Mucosa of stomach (tissue), 1 donor: Measurements from ENCODE around the gene HPCA.
"Not testable (repeated sequence)": the region's sequence is repeated elsewhere in the genome, so short reads cannot be mapped to it uniquely, and the experiment has no call there.

ENCODE experiments used
- H3K27me3 ChIP-seq: one replicate; pipeline ENCODE4 v1.7.0; 2013; ENCODE audit warnings: mild to moderate bottlenecking, low read length; ENCODE audit not compliant: control insufficient read depth, insufficient read depth
- H3K36me3 ChIP-seq: one replicate; pipeline ENCODE4 v1.7.0; 2013; ENCODE audit warnings: low read length; ENCODE audit not compliant: control insufficient read depth, insufficient read depth
- H3K4me1 ChIP-seq: one replicate; pipeline ENCODE4 v1.7.0; 2013; ENCODE audit warnings: mild to moderate bottlenecking, low read length; ENCODE audit not compliant: control insufficient read depth, insufficient read depth
- H3K4me3 ChIP-seq: one replicate; pipeline ENCODE4 v1.7.0; 2013; ENCODE audit warnings: low read length
- H3K9ac ChIP-seq: one replicate; pipeline ENCODE4 v1.7.0; 2013; ENCODE audit warnings: mild to moderate bottlenecking, low read length, moderate library complexity
- H3K9me3 ChIP-seq: one replicate; pipeline ENCODE4 v1.7.0; 2013; ENCODE audit warnings: mild to moderate bottlenecking, low read length, moderate library complexity; ENCODE audit not compliant: control insufficient read depth
- donor health status: Pancreatic carcinoma.

Gene HPCA

DNA sequence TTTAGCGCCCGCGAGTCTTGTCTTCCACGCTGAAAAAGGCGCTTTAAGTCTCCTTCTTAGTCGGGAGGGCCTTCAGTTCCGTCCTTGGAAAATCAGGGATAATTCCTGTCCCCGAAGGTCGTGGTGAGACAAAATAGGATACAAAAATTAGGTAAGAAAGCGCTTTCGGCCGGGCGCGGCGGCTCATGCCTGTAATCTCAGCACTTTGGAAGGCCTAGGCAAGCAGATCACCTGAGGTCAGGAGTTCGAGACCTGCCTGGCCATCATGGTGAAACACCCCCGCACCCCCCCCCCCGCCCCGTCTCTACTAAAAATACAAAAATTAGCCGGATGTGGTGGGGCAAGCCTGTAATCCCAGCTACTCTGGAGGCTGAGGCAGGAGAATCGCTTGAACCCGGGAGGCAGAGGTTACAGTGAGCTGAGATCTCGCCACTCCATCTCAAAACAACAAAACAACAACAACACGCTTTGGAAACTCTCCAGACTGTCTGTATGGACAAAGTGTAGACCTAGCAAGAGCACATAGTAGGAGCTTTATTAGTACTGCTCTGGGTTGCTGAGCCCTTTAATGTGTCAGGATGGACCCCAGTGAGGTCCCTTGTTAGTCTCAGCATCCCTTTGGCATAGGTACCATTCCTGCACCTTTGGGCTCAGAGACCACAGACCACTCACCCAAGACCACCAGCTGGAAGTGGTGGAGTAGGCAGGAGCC, 15.7 kb downstream of the HPCA start:
- peaks cover 50% of the 10 kb centered on the region for H3K4me1 ChIP-seq
- H3K27me3 ChIP-seq, result no peaks in the 10 kb centered on the region
- H3K9me3 ChIP-seq, result no peaks in the 10 kb centered on the region
- no peaks in the 10 kb centered on the region for H3K36me3 ChIP-seq
- no peak overlapping the region for H3K4me3 ChIP-seq
- H3K9ac ChIP-seq, result peak overlapping the region; percentile 91

DNA sequence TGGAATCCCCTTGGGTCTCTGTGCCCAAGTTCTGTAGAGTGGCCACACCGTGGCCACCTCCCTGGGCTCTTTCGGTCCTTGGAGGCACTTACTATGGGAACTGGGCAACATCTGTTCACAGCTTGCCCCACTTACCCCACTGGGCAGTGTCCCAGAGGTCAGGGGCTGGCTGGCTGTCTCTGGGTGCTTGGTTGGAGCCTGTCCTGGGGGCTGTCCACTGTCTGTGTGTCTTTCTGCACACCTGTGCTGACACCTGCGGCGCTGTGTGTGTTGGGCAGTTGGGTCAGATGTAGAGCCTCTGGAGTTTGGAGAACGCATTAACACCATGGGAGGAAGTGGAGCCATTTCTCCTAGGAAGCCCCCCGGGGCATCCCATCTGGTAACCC, 16.2 kb downstream of the HPCA start:
- peaks cover 53% of the 10 kb centered on the region for H3K4me1 ChIP-seq
- H3K27me3 ChIP-seq, result no peaks in the 10 kb centered on the region
- H3K36me3 ChIP-seq, result no peaks in the 10 kb centered on the region
- H3K9ac ChIP-seq, result no peak overlapping the region
- H3K9me3 ChIP-seq, result no peaks in the 10 kb centered on the region
- H3K4me3 ChIP-seq, result no peak overlapping the region

DNA sequence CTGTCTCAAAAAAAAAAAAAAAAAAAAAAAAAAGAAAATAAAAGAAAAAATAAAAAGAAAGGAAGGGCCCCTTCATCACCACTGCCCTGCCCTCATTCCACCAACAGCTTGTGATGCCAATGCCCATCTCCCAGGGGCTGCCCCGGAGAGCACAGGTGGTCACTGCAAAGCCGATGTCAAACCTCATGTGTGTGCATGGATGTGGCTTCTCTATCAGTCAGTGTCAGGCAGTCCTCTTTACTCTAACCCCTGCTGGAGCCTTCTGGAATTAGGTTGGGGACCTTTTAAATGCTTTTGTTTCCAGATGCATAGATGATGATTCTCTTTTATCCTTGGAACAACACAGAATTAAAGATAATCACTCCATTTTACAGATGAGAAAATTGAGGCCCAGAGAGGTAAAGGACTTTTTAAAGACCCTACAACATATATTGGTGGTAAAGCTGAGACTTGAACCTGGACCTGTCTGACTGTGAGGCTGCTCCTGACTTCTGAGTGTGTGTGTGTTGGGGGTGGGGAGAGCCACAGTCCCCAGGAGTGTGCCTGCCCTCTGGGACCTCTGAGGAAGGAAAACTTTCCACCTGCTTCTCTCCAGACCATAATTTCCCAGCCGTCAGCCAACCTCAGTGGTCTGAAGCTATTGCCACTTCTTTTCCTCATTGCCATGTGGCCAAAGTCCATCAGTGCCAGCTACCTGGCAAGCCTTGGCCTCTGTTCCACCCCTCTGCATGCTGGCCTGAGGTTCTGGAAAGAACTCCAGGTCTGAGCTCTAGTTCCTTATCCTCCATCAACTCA, 17.9 kb downstream of the HPCA start:
- H3K4me3 ChIP-seq, result no peak overlapping the region
- H3K27me3 ChIP-seq, result no peaks in the 10 kb centered on the region
- no peaks in the 10 kb centered on the region for H3K36me3 ChIP-seq
- H3K9ac ChIP-seq, result no peak overlapping the region
- peaks cover 53% of the 10 kb centered on the region for H3K4me1 ChIP-seq
- no peaks in the 10 kb centered on the region for H3K9me3 ChIP-seq

DNA sequence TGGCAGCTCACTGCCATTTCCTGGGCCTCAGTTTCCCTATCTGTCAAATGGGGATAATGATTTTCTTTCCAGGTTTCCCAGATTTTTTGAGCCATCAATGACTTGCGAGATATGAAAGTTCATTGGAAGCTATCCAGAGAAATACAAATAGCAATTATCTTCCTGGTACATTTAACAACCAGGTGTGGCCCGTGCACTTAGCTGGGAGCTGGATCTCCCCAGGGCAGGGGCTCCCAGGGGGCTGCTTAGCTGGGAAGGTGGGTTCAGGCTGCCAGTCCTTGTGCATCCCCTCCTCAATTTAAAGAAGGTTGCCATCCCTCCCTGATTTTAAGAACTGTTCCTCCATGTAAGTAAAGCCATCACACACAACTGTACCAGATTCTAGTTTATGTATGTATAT, 18.5 kb downstream of the HPCA start:
- no peaks in the 10 kb centered on the region for H3K36me3 ChIP-seq

DNA sequence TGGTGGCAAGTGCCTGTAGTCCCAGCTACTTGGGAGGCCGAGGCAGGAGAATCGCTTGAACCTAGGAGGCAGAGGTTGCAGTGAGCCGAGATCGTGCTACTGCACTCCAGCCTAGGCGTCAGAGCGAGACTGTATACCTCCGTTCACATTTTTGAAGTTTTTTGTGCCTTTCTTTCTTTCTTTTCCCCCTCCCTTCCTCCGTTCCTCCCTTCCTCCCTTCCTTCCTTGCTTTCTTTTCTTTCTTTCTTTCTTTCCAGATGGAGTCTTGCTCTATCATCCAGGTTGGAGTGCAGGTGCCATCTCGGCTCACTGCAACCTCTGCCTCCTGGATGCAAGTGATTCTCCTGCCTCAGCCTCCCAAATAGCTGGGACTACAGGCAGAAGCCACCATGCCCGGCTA, 19.3 kb downstream of the HPCA start:
- not testable (repeated sequence) for H3K36me3 ChIP-seq, H3K9me3 ChIP-seq, H3K27me3 ChIP-seq, H3K9ac ChIP-seq, H3K4me3 ChIP-seq
- H3K4me1 ChIP-seq, result peaks cover 46% of the 10 kb centered on the region

More for the DNA sequence above, 18.5 kb downstream of the HPCA start:
- H3K9ac ChIP-seq, result no peak overlapping the region
- no peak overlapping the region for H3K4me3 ChIP-seq
- H3K27me3 ChIP-seq, result no peaks in the 10 kb centered on the region
- H3K4me1 ChIP-seq, result peaks cover 51% of the 10 kb centered on the region
- no peaks in the 10 kb centered on the region for H3K9me3 ChIP-seq

DNA sequence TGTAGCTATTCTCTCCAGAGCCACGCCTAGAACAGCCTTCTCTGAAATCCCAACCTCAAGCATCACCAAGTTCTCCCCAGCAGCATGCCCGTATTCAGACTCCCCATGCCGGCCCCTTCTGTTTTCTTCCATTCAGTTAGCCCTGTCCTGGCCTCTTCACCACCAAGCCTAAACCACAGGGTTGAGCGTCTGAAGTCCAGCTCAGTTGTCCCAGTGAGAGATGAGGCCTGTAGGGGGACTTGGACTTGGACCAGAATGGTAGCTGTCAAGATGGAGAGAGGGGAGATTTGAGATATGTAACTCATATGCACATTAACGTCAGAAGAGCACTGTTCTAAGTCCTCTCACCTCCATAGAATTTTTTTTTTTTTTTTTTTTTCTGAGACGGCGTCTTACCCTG, 20.4 kb downstream of the HPCA start:
- no peaks in the 10 kb centered on the region for H3K36me3 ChIP-seq
- no peak overlapping the region for H3K9ac ChIP-seq
- H3K9me3 ChIP-seq, result no peaks in the 10 kb centered on the region
- no peak overlapping the region for H3K4me3 ChIP-seq
- no peaks in the 10 kb centered on the region for H3K27me3 ChIP-seq
- H3K4me1 ChIP-seq, result peaks cover 40% of the 10 kb centered on the region

DNA sequence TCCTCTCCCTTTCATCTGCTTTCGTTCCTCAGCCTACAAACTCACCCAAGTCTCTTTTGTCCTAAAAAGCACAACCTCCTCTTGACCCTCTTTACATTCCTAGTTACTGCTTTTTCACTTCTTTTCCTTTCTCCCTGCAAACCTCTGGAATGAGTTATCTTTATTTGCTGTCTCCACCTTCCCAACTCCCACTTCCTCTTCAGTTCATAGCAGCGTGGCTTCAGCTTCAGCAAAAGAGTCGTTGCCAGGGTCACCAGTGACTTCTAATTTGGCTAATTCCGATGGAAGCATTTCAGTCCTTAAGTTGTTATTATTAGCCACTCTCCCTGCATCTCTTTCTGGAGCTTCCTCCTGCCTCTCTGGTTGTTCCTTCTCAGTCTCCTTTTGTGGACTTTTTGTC, 21.1 kb downstream of the HPCA start:
- H3K4me3 ChIP-seq, result no peak overlapping the region
- H3K9ac ChIP-seq, result no peak overlapping the region
- H3K36me3 ChIP-seq, result no peaks in the 10 kb centered on the region
- no peaks in the 10 kb centered on the region for H3K9me3 ChIP-seq
- peaks cover 37% of the 10 kb centered on the region for H3K4me1 ChIP-seq
- no peaks in the 10 kb centered on the region for H3K27me3 ChIP-seq

DNA sequence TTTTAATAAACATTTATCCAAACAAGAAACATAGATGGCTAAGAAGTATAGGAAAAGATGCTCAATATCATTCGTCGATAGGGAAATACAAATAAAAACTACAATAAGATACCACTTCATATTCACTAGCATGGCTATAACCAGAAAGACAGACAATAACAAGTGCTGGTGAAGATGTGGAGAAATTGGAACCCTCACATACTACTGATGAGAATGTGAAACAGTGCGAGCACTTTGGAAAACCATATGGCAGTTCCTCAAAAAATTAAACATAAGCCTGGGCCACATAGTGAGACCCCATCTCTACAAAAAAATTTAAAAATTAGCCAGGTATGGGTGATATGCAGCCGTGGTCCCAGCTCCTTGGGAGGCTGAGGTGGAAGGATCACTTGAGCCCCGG, 24.0 kb downstream of the HPCA start:
- Histone ChIP-seq H3K27me3 (no peaks in the 10 kb centered on the region), H3K36me3 (no peaks in the 10 kb centered on the region), H3K4me3 (no peak overlapping the region), H3K9me3 (no peaks in the 10 kb centered on the region), H3K4me1 (peaks cover 24% of the 10 kb centered on the region), H3K9ac (no peak overlapping the region)

DNA sequence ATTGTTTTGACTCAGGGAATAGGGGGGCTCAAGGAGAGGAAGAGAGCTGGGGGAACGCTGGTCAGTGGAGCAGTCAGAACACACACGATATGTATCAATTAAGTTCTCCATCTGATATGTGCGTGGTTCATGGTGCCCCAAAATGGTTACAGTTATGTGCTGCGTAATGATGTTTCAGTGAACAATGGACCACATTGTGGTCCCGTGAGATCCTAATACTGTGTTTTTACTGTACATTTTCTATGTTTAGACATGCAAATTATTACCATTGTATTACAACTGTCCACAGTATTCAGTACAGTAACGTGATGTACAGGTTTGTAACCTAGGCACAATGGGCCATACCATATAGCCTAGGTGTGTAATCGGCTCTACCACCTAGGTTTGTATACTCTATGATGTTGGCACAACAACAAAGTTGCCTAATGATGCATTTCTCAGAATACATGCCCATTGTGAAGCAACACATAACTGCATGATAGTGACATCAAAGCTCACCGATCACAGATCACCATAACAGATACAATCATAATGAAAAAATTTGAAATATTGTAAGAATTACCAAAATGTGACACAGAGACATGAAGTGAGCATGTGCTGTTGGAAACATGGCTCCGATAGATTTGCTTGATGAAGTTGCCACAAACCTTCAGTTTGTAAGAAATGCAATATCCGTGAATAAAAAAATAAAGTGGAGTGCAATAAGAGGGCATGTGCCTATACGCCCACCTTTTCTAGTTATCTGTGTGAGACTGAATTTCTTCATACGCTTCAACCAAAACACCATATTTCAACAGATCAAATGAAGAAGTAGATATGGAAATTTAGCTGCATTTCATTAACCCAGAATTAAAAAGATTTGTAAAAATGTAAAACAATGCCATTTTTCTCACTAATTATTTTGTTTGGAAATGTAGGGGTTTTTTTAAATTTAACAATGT, 29.7 kb downstream of the HPCA start:
- H3K4me1 ChIP-seq, result peaks cover 8% of the 10 kb centered on the region
- H3K36me3 ChIP-seq, result no peaks in the 10 kb centered on the region
- H3K9ac ChIP-seq, result no peak overlapping the region
- H3K4me3 ChIP-seq, result no peak overlapping the region
- peaks cover 3% of the 10 kb centered on the region for H3K27me3 ChIP-seq
- no peaks in the 10 kb centered on the region for H3K9me3 ChIP-seq

DNA sequence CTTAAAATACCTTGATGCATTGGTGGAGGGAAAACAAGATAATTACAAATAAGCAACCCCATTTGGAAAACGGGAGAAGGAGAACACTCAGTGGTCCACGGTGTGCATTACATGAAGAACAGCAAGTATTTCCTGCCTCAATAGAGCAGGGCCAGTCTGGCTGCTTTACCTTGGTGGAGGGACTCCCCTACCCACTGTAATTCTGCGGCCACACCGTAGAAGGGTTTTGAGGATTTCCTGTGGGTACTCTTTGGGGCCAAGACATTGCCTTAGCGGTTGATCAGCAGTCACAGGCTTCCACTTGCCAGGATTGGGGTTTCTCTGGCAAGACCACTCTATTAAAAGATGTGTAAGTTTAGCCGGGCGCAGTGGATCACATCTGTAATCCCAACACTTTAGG, 31.2 kb downstream of the HPCA start:
- Histone ChIP-seq H3K9me3 (no peaks in the 10 kb centered on the region), H3K27me3 (peaks cover 3% of the 10 kb centered on the region), H3K4me1 (peaks cover 4% of the 10 kb centered on the region), H3K4me3 (no peak overlapping the region), H3K36me3 (no peaks in the 10 kb centered on the region), H3K9ac (no peak overlapping the region)

DNA sequence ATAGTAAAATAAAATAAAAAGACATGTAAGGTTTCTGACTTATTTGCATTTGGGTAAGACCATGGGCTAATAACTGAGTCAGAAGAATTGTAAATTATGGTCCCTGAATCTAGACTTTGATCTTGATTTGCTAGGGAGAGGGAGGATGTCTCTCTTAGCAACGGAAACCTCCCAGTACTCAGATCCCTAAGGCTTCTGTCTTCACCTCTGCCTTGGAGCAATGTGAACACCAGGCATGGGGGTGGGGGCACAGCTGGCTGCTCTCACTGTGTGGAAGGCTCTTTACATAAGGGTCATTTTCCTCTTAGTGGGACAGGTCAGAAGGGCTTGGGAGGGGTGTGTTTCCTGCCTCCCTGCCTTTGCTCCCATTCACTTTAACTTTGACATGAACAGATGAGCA, 31.9 kb downstream of the HPCA start:
- peaks cover 3% of the 10 kb centered on the region for H3K27me3 ChIP-seq
- H3K36me3 ChIP-seq, result no peaks in the 10 kb centered on the region
- no peak overlapping the region for H3K9ac ChIP-seq
- no peaks in the 10 kb centered on the region for H3K4me1 ChIP-seq
- no peaks in the 10 kb centered on the region for H3K9me3 ChIP-seq
- no peak overlapping the region for H3K4me3 ChIP-seq
